Thoracic aorta (tissue), 2 donors: ENCODE results near the gene DROSHA. TPM values are rescaled to one million over a fixed set of nuclear protein-coding genes. Genes with fewer than 3 reads are reported as not detected.

Experiments
- ATAC-seq: fragments of 150-250 bp; one replicate; pipeline ENCODE4 v1.8.0; 2017; ENCODE audit warnings: low read depth; ENCODE audit not compliant: insufficient number of reproducible peaks, low FRiP score
- DNase-seq: peaks from one replicate; pipeline ENCODE4 v3.0.0-alpha.2; 2020; ENCODE audit warnings: low spot score
- H3K27ac ChIP-seq, 2 donors: fragments of 200-600 bp; sonication (generic); 1 replicate in 1 of 2; 2 replicates in 1 of 2; pipeline ENCODE4 v1.5.1; 2016; ENCODE audit warnings: mild to moderate bottlenecking in 2 of 2, moderate library complexity in 2 of 2
- H3K27me3 ChIP-seq: fragments of 200-600 bp; sonication (generic); replicated peaks from 2 replicates; pipeline ENCODE4 v1.6.0; 2016; ENCODE audit warnings: mild to moderate bottlenecking; ENCODE audit not compliant: insufficient read depth
- H3K36me3 ChIP-seq: fragments of 200-600 bp; sonication (generic); one replicate; pipeline ENCODE4 v1.5.1; 2016
- H3K4me1 ChIP-seq, 2 donors: fragments of 200-600 bp; sonication (generic); 1 replicate in 1 of 2; 2 replicates in 1 of 2; pipeline versions ENCODE4 v1.5.1 to v1.6.0; 2016; ENCODE audit warnings: low read depth in 2 of 2, mild to moderate bottlenecking in 1 of 2; ENCODE audit not compliant: control insufficient read depth in 1 of 2
- H3K4me3 ChIP-seq: fragments of 200-600 bp; sonication (generic); 2 replicates; pipeline ENCODE4 v1.5.1; 2016; ENCODE audit warnings: mild to moderate bottlenecking
- H3K9me3 ChIP-seq: fragments of 200-600 bp; sonication (generic); 2 replicates; pipeline ENCODE4 v1.5.1; 2016
- total RNA-seq, 2 donors: library from RNA; depleted of rRNA; stranded (reverse); fragments of >200 nt; gene quantifications; one replicate each; pipeline versions ENCODE4 v1.1.0 to v1.2.3, GENCODE V29; 2016
- TF ChIP-seq, protein P1 (sequence below): fragments of 200-600 bp; sonication (generic); IDR thresholded peaks from one replicate; pipeline ENCODE4 v1.5.1; 2019; ENCODE audit warnings: antibody characterized with exemption

The DROSHA gene
- total RNA-seq, 2 donors from 2014 or later, result 28.8 to 70.7 TPM

DNA sequence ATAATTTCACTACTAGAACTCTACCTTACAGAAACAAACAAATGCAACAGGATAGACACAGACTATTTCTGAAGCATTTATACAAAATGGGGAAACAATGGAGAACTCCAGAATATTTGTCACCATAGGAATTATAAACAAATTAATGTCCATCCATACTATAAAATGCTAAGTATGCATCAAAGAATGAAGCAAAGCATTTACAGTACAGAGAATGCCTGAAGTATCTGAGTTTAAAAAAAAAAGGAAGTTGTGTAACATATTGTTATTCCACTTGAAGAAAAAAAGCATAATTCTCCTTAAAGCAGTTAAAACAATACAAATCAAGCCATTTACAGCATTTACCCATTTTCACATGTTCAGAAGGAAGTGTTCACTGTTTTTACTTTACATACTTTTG lies 53.0 kb downstream of the DROSHA start:
- Histone ChIP-seq H3K27ac (no peak overlapping the region), H3K4me1 (no peaks in the 10 kb centered on the region), H3K36me3 (peaks cover 6% of the 10 kb centered on the region), H3K27me3 (no peaks in the 10 kb centered on the region), H3K4me3 (no peak overlapping the region), H3K9me3 (no peaks in the 10 kb centered on the region)
- ATAC-seq (no peak), DNase-seq (no peak)
- TF ChIP-seq, protein P1, sequence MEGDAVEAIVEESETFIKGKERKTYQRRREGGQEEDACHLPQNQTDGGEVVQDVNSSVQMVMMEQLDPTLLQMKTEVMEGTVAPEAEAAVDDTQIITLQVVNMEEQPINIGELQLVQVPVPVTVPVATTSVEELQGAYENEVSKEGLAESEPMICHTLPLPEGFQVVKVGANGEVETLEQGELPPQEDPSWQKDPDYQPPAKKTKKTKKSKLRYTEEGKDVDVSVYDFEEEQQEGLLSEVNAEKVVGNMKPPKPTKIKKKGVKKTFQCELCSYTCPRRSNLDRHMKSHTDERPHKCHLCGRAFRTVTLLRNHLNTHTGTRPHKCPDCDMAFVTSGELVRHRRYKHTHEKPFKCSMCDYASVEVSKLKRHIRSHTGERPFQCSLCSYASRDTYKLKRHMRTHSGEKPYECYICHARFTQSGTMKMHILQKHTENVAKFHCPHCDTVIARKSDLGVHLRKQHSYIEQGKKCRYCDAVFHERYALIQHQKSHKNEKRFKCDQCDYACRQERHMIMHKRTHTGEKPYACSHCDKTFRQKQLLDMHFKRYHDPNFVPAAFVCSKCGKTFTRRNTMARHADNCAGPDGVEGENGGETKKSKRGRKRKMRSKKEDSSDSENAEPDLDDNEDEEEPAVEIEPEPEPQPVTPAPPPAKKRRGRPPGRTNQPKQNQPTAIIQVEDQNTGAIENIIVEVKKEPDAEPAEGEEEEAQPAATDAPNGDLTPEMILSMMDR, result no peak

DNA sequence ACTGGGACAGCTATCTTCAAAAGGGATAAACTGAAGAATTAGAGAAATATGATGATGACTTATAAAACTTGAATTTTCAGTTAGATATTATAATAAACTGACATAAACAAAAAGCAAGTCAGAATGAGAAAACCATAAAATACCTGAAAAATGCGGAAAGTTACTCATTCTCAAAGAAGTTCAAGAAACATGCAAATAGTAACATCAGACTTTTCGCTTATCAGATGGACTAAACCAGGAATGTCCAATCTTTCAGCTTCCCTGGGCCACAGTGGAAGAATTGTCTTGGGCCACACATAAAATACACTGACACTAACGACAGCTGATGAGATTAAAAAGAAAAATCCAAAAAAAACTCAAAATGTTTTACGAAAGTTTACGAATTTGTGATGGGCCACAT lies 53.9 kb downstream of the DROSHA start:
- Histone ChIP-seq H3K4me1 (no peaks in the 10 kb centered on the region), H3K27ac (no peak overlapping the region), H3K27me3 (no peaks in the 10 kb centered on the region), H3K9me3 (no peaks in the 10 kb centered on the region), H3K36me3 (peaks cover 11% of the 10 kb centered on the region), H3K4me3 (no peak overlapping the region)
- TF ChIP-seq, protein P1, result no peak
- ATAC-seq (no peak), DNase-seq (no peak)

DNA sequence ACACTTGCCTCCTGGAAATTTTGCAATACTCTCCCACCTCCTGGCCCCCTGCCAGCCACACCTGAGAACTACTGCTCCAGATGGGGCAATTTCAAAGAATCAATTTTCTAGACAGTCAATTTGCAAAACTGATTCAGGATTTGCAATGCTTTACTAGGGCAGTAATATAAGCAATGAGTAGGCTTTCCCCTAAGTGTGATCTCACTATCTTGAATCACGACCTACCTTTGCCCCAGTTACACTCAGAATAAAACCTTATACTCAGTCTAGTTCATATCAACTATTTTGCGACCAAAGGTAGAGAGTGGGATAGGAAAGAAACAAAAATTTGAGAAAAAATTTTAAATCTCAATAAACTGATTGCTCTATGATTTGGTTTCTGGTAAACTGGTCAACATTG lies 54.4 kb downstream of the DROSHA start:
- Histone ChIP-seq H3K4me3 (no peak overlapping the region), H3K27ac (no peak overlapping the region), H3K9me3 (no peaks in the 10 kb centered on the region), H3K4me1 (no peaks in the 10 kb centered on the region), H3K27me3 (no peaks in the 10 kb centered on the region), H3K36me3 (peaks cover 15% of the 10 kb centered on the region)
- DNase-seq (no peak), ATAC-seq (no peak)
- TF ChIP-seq, protein P1, result no peak

DNA sequence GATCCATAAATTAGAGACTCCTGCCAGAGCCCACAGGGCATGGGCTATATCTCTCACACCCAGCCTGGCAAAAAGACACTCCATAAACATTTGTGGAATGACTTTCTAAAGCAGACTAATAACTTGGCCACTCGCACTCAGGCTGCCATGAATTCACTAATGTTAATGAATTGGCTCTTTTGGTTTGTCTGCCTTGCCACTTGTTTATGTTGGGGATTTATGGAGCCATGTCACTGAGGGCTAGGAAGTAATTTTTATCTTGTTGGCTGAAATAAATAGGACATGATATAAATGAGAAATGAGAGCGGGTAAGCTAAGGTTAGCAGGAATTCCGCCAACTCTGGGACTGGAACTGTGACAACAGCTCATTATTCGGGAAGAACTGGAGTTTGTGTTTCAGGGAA lies 55.2 kb downstream of the DROSHA start:
- no peak for ATAC-seq
- H3K36me3 ChIP-seq, result peaks cover 11% of the 10 kb centered on the region
- H3K27ac ChIP-seq, result no peak overlapping the region
- TF ChIP-seq, protein P1, result no peak
- no peak overlapping the region for H3K4me3 ChIP-seq
- no peak for DNase-seq
- no peaks in the 10 kb centered on the region for H3K4me1 ChIP-seq
- H3K9me3 ChIP-seq, result no peaks in the 10 kb centered on the region
- no peaks in the 10 kb centered on the region for H3K27me3 ChIP-seq

DNA sequence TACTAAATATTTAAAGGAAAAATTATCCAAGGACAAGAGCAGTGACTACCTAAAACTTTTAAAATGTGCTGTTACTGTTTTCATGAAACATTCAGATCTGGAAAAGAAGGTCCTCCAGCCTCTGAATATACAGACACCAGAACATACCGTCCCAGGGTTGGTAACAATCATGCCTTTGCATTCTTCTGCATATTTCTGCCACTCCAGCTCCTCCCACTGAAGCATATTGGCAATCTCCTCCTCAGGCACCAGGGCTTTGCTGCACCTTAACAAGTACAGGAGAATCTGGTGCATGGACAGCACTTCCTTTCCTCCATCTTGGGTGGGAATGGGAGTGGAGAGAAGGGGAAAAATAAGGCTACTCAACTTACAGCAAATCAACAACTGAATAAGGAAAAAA lies 60.0 kb downstream of the DROSHA start:
- DNase-seq (no peak), ATAC-seq (no peak)
- H3K4me3 ChIP-seq, result no peak overlapping the region
- TF ChIP-seq, protein P1, result no peak
- H3K36me3 ChIP-seq, result peaks cover 12% of the 10 kb centered on the region
- no peaks in the 10 kb centered on the region for H3K27me3 ChIP-seq
- H3K4me1 ChIP-seq, result no peaks in the 10 kb centered on the region
- no peak overlapping the region for H3K27ac ChIP-seq
- H3K9me3 ChIP-seq, result no peaks in the 10 kb centered on the region
